ENCODE measurements around the gene MUS81.

DNA sequence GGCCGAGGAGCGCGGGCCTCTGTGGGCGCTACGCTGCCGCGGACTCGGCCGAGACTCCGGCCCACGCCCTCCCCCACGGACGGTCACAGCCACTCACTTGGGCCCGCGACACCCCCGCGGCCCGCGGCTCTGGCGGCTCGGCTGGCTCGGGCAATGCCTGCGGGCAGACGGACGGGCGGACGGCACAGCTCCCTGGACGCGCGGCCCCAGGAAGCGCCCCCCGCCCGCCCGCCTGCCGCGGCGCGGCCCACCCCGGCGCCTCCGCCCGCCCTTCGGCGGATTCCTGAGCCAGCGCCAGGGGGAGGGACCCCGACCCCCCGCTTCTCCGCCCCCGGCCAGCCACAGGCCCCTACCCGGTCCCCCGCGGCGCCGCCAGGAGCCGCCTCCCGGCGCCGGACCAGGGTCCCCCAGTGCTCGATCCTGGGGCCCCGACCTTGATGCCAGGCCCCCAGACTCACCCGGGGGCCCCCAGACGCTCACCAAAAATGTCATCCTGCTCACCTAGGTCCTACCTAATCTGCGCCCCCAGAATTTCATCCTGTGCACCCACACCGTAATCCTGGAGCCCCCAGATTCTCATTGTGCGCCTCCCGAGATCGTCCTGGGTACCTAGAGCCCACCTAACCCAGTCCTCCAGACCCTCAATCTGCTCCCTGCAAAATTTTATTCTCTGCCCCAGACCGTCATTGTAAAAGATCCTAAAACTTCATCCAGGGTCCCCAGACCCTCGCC is 12.5 kb downstream of the MUS81 start, which contains the start of gene EFEMP2:
- TF ChIP-seq CTCF (IDR thresholded peaks at IDR 0.05) (no peak), ZFX (IDR thresholded peaks at IDR 0.05; ENCODE audit: borderline replicate concordance) (no peak)
